ENCODE measurements around the gene PHLDA2. TPM values are rescaled to one million over a fixed set of nuclear protein-coding genes. Genes with fewer than 3 reads are reported as not detected.

Gene PHLDA2
- total and polyA plus RNA-seq, 9 of the 15 experiments (the other 6 are each of a cell fraction or from before 2014, with no cell fraction given) = 0.43 to 42.4 (median 4.7) TPM

DNA sequence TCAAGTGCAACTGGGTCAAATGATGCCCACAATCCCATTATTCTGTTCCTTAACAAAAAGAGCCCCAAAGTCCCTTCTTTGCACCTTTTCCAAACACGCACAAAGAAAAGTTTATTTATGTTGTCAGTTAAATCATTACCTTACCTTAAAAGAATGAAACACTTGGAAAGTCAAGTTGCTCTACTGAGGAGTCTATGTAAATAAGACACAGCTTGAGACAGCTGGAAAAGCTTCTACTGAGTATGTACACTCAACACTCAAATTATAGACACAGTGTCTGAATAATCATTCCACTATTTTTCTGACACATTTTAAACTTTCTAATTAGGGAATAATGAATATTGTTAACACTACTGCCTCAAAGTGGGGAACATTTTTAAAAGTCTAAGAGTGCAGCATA lies 21.6 kb upstream of the PHLDA2 start:
- FAIRE-seq (peak; percentile 6), DNase-seq (ENCODE audit: extremely low read depth in 1 of 4, low spot score in 3 of 4) (no peak), ATAC-seq (no peak)
- Histone ChIP-seq H3K27ac (ENCODE audit: extremely low read depth, low read depth, low read length) (no peak overlapping the region), H3K79me2 (ENCODE audit: control insufficient read depth, insufficient read depth, low read length) (peaks cover 6% of the 10 kb centered on the region; the same call in 2 of the 3 replicates), H2AFZ (ENCODE audit: low read depth, low read length) (no peak overlapping the region), H3K9ac (ENCODE audit: insufficient read depth in 1 of 2, low read depth in 2 of 2, low read length in 2 of 2) (no peak overlapping the region), H3K4me1 (replicated peaks in 1 of 2; ENCODE audit: control insufficient read depth in 2 of 2, insufficient read depth in 2 of 2, low read length in 2 of 2) (peaks cover 0 to 9% of the 10 kb centered on the region in 2 experiments; a peak in 3 of 5 replicates), H4K20me1 (replicated peaks; ENCODE audit: control insufficient read depth, insufficient read depth, low read length) (peaks cover 7% of the 10 kb centered on the region; the same call in 1 of the 2 replicates), H3K27me3 (ENCODE audit: control insufficient read depth in 2 of 2, insufficient read depth in 2 of 2, low read length in 2 of 2) (no peaks in the 10 kb centered on the region), H3K4me3 (no peak overlapping the region), H3K9me1 (ENCODE audit: control insufficient read depth, insufficient read depth, low read length) (peaks cover 3% of the 10 kb centered on the region), H3K9me3 (replicated peaks; ENCODE audit: control insufficient read depth, insufficient read depth, low read depth, low read length) (no peaks in the 10 kb centered on the region), H3K4me2 (ENCODE audit: insufficient read depth, low read length) (no peak overlapping the region), H3K36me3 (ENCODE audit: control insufficient read depth, insufficient read depth, low read length) (peaks cover 99% of the 10 kb centered on the region)
- in situ Hi-C loops (cut with MboI) (no loop called here), intact Hi-C loops (cut with micrococcal nuclease) (no loop called here)
- no TSS peak for BruUV-seq (replicated peaks)
- CTCF ChIA-PET (ENCODE audit: low intra/inter-chr PET ratio) = no interaction called here
- POLR2A ChIA-PET = interaction anchor here (0.5 to 1.0 kb wide), 2 partner anchors 9 to 152 kb away, joined by 4 to 5 read pairs; no protein-coding TSS in a partner anchor
- 95% methylated on average over 1 of the region's 1 CpG for WGBS (ENCODE audit: insufficient coverage, low coverage, missing lambda C conversion rate)
- TF ChIP-seq KAT7 (CRISPR knock-in tag; IDR thresholded peaks at IDR 0.05; ENCODE audit: borderline replicate concordance) = no peak
- no peak for TF ChIP-seq ZNF232 (CRISPR knock-in tag; IDR thresholded peaks at IDR 0.05)
- no peak for TF ChIP-seq ETV1 (tag; conservative IDR thresholded peaks at IDR 0.05; ENCODE audit: low read depth)
- TF ChIP-seq ZBTB17 (CRISPR knock-in tag; IDR thresholded peaks at IDR 0.05) = no peak
- TF ChIP-seq FOXJ2 (tag; IDR thresholded peaks at IDR 0.05) = no peak
- TF ChIP-seq NUFIP1 (IDR thresholded peaks at IDR 0.05; ENCODE audit: partially characterized antibody) = no peak
- TF ChIP-seq RFX1 (IDR thresholded peaks at IDR 0.05) = no peak
- no peak for TF ChIP-seq TEAD4 (IDR thresholded peaks at IDR 0.05; ENCODE audit: low read length)
- no peak for TF ChIP-seq TEAD4 (CRISPR knock-in tag; IDR thresholded peaks at IDR 0.05; ENCODE audit: borderline replicate concordance)
- TF ChIP-seq NFIX (CRISPR knock-in tag; IDR thresholded peaks at IDR 0.05; ENCODE audit: low read depth) = no peak
- TF ChIP-seq TOE1 (IDR thresholded peaks at IDR 0.05; ENCODE audit: borderline replicate concordance) = no peak
- no peak for TF ChIP-seq TOE1 (CRISPR knock-in tag; IDR thresholded peaks at IDR 0.05; ENCODE audit: borderline replicate concordance, low read depth)
- no peak for TF ChIP-seq ZNF311 (CRISPR knock-in tag; IDR thresholded peaks at IDR 0.05)
- TF ChIP-seq ZNF23 (CRISPR knock-in tag; IDR thresholded peaks at IDR 0.05) = no peak
- no peak for TF ChIP-seq TCFL5 (CRISPR knock-in tag; conservative IDR thresholded peaks at IDR 0.05)
- no peak for TF ChIP-seq RBM14 (IDR thresholded peaks at IDR 0.05; ENCODE audit: borderline replicate concordance, insufficient read depth, low read depth, low read length)
- TF ChIP-seq RAD51 (IDR thresholded peaks at IDR 0.05; ENCODE audit: borderline replicate concordance, low read depth) = no peak
- TF ChIP-seq, protein P1, sequence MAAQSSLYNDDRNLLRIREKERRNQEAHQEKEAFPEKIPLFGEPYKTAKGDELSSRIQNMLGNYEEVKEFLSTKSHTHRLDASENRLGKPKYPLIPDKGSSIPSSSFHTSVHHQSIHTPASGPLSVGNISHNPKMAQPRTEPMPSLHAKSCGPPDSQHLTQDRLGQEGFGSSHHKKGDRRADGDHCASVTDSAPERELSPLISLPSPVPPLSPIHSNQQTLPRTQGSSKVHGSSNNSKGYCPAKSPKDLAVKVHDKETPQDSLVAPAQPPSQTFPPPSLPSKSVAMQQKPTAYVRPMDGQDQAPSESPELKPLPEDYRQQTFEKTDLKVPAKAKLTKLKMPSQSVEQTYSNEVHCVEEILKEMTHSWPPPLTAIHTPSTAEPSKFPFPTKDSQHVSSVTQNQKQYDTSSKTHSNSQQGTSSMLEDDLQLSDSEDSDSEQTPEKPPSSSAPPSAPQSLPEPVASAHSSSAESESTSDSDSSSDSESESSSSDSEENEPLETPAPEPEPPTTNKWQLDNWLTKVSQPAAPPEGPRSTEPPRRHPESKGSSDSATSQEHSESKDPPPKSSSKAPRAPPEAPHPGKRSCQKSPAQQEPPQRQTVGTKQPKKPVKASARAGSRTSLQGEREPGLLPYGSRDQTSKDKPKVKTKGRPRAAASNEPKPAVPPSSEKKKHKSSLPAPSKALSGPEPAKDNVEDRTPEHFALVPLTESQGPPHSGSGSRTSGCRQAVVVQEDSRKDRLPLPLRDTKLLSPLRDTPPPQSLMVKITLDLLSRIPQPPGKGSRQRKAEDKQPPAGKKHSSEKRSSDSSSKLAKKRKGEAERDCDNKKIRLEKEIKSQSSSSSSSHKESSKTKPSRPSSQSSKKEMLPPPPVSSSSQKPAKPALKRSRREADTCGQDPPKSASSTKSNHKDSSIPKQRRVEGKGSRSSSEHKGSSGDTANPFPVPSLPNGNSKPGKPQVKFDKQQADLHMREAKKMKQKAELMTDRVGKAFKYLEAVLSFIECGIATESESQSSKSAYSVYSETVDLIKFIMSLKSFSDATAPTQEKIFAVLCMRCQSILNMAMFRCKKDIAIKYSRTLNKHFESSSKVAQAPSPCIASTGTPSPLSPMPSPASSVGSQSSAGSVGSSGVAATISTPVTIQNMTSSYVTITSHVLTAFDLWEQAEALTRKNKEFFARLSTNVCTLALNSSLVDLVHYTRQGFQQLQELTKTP (IDR thresholded peaks at IDR 0.05; ENCODE audit: low read depth in 1 of 2, partially characterized antibody in 2 of 2) = no peak
- TF ChIP-seq, protein P2, sequence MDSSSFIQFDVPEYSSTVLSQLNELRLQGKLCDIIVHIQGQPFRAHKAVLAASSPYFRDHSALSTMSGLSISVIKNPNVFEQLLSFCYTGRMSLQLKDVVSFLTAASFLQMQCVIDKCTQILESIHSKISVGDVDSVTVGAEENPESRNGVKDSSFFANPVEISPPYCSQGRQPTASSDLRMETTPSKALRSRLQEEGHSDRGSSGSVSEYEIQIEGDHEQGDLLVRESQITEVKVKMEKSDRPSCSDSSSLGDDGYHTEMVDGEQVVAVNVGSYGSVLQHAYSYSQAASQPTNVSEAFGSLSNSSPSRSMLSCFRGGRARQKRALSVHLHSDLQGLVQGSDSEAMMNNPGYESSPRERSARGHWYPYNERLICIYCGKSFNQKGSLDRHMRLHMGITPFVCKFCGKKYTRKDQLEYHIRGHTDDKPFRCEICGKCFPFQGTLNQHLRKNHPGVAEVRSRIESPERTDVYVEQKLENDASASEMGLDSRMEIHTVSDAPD (CRISPR knock-in tag; IDR thresholded peaks at IDR 0.05) = no peak

Data from K562 (cell line).